ENCODE data around the gene CIC. TPM values are rescaled to one million over a fixed set of nuclear protein-coding genes. Genes with fewer than 3 reads are reported as not detected.

The CIC gene
- total and polyA plus RNA-seq, 9 of the 15 experiments (the other 6 are each of a cell fraction or from before 2014, with no cell fraction given): 0.07 to 44.7 (median 8.6) TPM

DNA sequence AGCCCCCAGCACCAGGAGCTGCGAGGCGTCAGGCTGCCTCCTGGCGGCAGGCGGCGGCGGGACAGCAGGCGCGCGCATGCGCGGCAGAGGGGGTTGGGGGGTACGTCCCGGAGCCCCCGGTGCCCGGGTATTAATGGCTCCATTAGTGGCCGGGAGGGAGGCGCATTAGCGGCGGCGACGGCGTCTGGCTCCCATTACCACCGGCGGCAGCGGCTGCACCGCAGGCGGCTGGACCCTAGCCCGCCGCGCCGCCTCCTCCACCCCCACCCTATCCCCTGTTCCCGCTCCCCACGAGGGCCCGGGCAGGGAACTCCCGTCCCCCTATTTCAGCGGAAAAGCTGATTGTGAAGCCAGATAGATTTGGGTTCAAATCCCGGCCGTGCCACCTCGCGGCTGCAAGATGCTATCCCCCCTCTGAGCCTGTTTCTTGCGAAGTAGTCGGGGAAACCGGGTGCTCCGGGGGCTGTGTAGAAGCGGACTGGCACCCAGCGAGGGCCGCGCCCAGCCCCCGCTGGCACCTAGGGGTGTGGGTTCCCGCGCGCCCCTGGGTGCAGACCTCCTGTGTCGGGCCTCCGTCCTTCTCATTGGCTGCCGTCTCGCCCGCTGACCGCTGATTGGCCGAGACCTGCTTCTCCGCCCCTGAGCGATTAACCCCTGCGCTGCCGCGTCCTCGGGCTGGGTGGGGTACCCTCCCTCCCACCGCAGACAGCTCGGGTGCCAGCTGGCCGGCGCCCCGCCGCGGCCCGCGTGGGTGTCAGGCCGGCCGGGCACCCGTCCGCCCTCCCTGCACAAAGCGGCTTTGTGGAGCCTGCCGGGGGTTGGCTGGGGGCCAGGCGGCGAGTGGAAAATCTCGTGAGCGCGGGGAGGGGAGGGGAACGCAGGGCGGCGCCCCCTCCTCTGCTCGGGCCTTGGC is 11.1 kb downstream of the CIC start (continued):
- TF ChIP-seq SP1 (CRISPR knock-in tag; IDR thresholded peaks at IDR 0.05) (peak; percentile 45; the same call in 1 of the 2 replicates), TEAD1 (CRISPR knock-in tag; IDR thresholded peaks at IDR 0.05) (no peak), PHF20 (IDR thresholded peaks at IDR 0.05; ENCODE audit: partially characterized antibody) (peak; percentile 42), KDM4B (IDR thresholded peaks at IDR 0.05; ENCODE audit: borderline replicate concordance in 2 of 2, low read depth in 1 of 2) (peak in 1 of 2 experiments; percentile 32; a peak in 1 of 4 replicates), EHMT2 (IDR thresholded peaks at IDR 0.05) (no peak), ZNF583 (CRISPR knock-in tag; IDR thresholded peaks at IDR 0.05) (no peak), FOXP1 (CRISPR knock-in tag; IDR thresholded peaks at IDR 0.05) (peak; percentile 8; the same call in 1 of the 2 replicates), PRMT5 (CRISPR knock-in tag; IDR thresholded peaks at IDR 0.05) (no peak), SREBF1 (IDR thresholded peaks at IDR 0.05; ENCODE audit: borderline replicate concordance, low read depth, low read length) (no peak), MEIS2 (IDR thresholded peaks at IDR 0.05; ENCODE audit: partially characterized antibody) (peak; percentile 68), JUND (IDR thresholded peaks at IDR 0.05; ENCODE audit: borderline replicate concordance, low read depth, low read length) (0 out of 2 replicates have a peak, but pooled peaks have one; percentile 5), JUND (tag; IDR thresholded peaks at IDR 0.05; ENCODE audit: borderline replicate concordance, low read depth, low read length) (no peak)
- TF ChIP-seq, protein P1, sequence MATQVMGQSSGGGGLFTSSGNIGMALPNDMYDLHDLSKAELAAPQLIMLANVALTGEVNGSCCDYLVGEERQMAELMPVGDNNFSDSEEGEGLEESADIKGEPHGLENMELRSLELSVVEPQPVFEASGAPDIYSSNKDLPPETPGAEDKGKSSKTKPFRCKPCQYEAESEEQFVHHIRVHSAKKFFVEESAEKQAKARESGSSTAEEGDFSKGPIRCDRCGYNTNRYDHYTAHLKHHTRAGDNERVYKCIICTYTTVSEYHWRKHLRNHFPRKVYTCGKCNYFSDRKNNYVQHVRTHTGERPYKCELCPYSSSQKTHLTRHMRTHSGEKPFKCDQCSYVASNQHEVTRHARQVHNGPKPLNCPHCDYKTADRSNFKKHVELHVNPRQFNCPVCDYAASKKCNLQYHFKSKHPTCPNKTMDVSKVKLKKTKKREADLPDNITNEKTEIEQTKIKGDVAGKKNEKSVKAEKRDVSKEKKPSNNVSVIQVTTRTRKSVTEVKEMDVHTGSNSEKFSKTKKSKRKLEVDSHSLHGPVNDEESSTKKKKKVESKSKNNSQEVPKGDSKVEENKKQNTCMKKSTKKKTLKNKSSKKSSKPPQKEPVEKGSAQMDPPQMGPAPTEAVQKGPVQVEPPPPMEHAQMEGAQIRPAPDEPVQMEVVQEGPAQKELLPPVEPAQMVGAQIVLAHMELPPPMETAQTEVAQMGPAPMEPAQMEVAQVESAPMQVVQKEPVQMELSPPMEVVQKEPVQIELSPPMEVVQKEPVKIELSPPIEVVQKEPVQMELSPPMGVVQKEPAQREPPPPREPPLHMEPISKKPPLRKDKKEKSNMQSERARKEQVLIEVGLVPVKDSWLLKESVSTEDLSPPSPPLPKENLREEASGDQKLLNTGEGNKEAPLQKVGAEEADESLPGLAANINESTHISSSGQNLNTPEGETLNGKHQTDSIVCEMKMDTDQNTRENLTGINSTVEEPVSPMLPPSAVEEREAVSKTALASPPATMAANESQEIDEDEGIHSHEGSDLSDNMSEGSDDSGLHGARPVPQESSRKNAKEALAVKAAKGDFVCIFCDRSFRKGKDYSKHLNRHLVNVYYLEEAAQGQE (IDR thresholded peaks at IDR 0.05; ENCODE audit: borderline replicate concordance): peak; percentile 81; the same call in 1 of the 2 replicates
- TF ChIP-seq, protein P1 (CRISPR knock-in tag; IDR thresholded peaks at IDR 0.05; ENCODE audit: low read depth): no peak
- TF ChIP-seq, protein P2, sequence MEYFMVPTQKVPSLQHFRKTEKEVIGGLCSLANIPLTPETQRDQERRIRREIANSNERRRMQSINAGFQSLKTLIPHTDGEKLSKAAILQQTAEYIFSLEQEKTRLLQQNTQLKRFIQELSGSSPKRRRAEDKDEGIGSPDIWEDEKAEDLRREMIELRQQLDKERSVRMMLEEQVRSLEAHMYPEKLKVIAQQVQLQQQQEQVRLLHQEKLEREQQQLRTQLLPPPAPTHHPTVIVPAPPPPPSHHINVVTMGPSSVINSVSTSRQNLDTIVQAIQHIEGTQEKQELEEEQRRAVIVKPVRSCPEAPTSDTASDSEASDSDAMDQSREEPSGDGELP (CRISPR knock-in tag; IDR thresholded peaks at IDR 0.05; ENCODE audit: borderline replicate concordance): peak; percentile 88
- TF ChIP-seq, protein P3, sequence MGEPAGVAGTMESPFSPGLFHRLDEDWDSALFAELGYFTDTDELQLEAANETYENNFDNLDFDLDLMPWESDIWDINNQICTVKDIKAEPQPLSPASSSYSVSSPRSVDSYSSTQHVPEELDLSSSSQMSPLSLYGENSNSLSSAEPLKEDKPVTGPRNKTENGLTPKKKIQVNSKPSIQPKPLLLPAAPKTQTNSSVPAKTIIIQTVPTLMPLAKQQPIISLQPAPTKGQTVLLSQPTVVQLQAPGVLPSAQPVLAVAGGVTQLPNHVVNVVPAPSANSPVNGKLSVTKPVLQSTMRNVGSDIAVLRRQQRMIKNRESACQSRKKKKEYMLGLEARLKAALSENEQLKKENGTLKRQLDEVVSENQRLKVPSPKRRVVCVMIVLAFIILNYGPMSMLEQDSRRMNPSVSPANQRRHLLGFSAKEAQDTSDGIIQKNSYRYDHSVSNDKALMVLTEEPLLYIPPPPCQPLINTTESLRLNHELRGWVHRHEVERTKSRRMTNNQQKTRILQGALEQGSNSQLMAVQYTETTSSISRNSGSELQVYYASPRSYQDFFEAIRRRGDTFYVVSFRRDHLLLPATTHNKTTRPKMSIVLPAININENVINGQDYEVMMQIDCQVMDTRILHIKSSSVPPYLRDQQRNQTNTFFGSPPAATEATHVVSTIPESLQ (CRISPR knock-in tag; IDR thresholded peaks at IDR 0.05): peak; percentile 71; the same call in 1 of the 2 replicates
